GM21723 (cell line): ENCODE measurements around the gene GLUL.
"Not testable (repeated sequence)": the region's sequence is repeated elsewhere in the genome, so short reads cannot be mapped to it uniquely, and the experiment has no call there.

Source experiments
- ATAC-seq: cut with Tn5 transposase; IDR thresholded peaks from one replicate; pipeline ENCODE4 v1.9.1; 2021; ENCODE audit warnings: mild to moderate bottlenecking, moderate library complexity; ENCODE audit not compliant: unreplicated experiment

The GLUL gene

DNA sequence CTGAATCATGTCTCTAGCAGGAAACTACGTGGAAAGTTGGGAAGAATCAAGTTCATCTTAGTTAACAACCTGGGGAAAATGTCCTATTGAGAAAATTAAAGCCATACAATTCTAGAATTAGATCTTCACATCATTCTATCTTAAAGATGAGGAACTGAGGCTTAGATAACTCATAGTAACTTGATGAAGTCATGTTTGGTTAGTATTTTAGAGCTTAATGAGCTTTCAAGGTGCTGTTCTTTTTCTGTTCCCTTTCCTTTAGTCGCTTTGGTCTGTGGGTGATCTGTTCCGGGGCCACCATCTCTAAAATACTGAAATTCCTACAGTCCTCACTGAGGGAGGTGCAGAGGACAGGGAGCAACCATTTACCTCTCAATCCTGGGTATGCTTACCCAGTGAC is 4.3 kb upstream of the GLUL start:
- ATAC-seq: no peak

DNA sequence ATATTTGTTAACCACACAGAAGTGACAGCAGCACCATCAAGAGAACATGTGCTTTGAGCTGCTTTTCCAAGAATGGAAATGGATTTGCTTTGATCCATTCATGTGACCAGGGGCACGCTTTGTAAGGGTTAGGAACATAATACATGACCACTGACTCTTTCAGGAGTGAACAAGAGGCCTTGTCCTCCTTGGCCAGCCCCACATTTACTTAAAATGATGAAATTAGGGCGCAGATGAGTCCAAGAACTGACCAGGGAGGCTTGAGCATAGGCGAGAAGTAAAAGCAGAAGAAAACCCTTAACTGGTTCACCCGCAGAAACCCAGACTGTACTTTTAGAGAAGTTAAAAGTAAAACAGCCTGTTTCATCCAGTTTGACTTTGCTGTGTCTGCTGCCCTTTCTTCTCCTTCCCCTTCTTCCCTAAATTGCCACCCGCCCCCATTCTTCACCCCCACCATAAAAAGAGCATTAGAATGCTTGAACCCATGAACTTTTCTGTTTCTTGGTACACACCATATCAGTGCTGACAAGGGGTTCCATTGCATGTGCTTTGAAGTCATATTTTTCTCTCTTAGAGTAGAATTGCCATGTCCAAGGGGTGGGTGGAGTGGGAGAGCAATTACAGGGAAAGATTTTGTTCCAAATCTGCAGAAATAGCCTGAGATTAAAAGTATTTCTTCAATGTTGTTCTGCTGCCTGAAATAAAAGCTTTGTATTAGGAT is 2.6 kb upstream of the GLUL start:
- ATAC-seq: no peak

DNA sequence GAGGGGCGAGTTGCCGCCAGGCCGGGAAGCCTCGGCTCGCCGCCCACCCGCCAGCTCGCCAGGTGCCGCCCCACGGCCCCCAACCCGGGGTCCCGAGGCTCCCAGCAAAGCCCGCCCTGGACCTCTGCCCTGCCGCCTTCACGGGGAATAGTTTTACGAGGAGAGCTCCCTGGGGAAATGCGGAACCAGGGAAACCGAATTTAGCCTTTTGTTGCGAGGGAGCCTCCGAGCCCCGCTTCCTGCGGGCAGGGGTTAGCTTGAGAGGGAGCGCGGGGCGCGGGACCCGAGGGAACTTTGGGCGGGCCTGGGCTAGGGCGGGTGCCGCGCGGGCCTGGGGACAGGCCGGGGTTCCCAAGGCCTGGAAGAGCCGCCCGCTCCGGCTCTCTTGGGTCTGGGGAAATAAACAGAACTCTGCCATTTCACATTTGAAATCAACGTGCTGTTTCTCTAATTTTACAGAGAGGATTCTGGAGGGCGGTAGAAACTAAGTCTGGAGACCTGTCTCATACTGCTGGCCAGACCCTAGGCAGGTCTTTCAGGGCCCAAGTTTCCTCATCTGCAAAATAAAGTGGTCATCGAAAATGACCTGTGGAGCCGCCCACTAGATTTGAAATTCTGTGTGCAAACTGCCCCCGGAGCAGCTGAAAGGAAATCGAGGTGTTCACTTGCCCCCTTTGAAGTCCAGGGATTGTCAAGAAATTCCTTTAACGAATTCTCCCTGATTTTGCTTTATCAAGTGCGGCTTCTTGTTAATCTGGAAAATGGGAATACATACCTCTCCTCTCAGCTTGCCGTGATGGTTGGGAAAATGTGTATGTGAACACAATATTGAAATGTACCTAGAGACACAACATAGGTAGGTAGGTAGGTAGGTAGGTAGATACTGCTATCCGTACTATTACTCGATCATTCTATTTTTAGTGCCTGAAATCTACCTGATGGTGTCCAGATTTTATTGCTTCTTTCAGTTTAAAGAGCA is 749 bp upstream of the GLUL start:
- peak; percentile 12 for ATAC-seq

DNA sequence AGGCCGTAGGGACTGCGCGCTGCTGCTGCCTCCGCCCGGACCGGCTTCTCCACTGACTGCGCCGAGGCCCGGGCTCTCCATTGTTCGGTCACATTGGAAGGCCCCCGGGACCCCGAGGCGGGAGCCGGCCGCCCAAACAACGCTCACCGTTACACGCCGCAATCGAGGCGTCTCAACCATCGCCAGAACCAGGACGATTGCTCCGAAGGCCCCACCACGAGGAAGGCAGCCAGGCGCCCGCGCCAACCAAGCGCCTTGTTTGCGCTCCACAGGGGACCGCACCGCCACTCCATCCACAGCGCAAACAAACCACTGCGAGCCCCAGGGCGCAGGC is 595 bp downstream of the GLUL start:
- ATAC-seq: no peak

DNA sequence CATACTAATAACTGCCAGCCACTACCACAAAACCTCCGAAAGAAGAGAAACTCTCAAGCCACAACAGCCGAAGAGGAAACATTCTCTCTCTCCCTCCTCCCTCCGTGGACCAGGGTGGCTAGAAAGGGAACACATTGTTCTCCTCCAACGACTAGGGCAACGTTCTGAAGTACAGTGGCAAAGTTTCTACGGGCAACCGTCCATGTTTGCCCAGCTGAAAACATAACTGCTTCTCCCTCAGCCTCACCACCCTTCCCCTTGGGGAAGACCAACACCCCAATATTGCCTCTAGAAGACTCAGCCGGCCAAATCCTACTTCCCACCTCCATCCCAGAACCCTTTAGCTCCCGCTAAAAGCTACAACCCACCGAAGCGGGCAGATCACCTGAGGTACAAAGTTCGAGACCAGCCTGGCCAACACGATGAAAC is 2.0 kb downstream of the GLUL start:
- ATAC-seq: no peak

DNA sequence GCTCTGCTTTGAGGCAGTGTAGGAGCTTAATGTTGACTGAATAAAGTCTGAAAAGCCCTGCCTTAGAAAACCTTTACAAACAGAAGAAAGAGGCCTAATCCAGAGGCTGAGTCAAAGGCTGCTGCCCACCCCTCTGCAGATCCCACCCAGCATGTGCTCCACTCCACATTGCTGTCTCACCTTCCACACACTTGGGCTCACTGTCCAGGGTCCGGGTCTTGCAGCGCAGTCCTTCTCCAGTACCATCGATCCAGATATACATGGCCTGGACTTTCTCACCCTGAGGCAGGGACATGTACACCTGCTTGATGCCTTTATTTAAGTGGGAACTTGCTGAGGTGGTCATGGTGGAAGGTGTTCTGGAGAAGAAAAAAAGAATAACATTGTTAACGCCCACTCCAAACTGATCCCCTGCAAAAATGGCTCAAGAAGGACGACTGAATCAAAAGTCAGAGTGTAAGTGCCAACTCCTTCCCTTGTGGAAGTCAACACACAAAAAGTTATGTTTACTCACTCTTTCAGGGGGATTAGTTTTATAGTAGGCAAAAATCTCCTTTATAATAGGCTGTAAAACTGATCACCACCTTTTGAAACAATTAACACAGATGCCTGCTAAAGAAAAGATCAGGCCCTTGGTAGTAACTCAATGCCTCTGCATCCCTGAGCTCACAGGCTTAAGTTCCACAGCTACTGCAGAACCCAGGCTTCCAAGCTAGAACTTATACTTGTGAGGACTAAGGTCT is 3.0 kb downstream of the GLUL start:
- no peak for ATAC-seq

DNA sequence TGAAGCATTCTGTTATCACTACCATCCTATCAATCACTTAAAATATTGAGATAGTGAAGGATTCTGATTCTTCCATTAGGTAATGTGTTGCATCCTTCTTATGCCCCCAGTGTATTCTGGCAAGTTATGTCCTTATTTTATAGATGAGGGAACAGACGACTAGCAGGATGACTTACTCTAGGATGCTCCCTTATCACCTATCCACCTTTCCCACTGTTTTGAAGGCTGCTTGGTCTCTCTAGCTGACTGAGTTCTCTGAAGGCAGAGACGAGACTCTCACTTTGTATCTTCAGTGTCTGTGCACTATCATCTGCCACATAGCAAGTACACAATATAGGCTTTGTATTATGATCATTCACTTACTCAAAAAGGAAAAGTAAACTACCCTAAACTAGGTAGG is 4.0 kb downstream of the GLUL start:
- no peak for ATAC-seq

DNA sequence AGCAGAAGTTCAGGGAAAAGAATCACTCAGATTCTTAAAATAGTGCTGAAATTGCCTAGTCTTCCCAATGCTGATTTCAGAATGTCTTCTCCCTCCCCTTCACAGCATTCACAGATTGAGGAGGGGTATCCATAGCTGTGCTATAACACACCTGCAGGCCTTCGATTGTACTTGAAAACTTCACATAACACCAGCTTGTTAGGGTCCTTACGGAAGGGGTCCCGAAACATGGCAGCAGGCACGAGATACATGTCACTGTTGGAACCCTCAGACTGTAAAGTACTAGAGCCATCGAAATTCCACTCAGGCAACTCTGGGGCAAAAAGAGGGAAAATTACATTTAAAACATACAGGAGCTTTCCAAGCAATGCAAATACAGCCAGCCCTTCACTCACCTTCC is 4.6 kb downstream of the GLUL start:
- ATAC-seq: no peak

DNA sequence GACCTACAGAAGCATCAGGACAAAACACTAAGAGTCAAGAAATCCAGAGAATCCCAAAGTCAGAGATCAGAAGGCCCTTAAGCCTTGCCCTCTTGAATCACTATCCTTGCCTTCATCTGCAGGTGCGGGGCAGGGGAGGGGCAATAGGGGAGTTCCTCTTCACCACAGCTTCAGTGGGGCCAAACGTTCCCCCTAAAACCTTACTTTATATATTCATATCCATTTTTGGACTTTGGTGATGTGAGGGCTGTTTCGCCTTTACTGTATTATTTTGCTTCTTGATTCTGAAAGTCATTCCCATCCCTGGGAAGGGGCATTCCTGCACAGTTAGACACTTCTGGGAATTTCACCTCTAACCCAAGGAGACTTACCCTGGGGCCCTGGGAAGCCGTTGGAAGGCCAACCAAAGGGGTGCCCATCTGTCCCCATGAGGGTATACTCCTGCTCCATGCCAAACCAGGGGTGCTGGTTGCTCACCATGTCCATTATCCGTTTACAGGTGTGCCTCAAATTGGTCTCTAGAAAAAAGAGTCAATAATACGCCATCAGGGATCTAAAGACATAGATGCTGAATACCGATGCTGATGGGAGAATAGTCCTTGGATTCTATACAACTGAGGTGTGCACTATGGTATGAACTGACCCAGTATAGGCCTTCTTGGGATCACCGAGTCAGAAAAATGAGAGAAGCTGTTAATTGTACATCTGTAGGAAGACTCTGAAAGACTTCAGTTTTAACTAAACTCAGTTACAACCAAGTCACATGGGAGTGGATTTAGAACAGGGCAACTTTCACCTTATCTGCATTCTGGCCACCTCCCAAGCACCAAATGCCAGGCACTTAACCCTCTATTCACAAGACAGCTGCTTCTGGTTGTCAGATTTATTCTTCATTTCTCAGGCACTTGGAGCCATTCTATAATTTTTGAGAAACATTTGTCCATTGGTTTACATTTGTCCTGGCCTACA is 5.4 kb downstream of the GLUL start:
- no peak for ATAC-seq

DNA sequence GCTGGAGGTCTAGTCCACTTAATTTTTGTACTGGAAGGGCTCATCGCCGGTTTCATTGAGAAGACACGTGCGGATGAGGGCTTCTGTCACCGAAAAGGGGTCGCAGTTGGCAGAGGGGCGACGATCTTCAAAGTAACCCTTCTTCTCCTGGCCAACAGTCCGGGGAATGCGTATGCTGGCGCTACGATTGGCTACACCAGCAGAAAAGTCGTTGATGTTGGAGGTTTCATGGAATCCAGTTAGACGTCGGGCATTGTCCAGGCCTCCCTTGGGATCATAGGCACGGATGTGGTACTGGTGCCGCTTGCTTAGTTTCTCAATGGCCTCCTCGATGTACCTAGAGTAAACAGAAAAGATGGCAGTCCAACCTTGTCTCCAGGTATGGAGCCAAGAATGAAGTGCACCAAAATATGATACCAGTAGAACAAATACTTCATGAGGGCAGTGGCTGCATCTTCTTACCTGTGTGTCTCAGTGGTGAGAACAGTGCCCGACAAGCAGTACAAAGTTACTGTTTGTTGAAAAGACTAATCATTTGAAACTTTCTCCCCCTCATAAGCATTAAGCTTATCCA is 7.1 kb downstream of the GLUL start:
- ATAC-seq: no peak

DNA sequence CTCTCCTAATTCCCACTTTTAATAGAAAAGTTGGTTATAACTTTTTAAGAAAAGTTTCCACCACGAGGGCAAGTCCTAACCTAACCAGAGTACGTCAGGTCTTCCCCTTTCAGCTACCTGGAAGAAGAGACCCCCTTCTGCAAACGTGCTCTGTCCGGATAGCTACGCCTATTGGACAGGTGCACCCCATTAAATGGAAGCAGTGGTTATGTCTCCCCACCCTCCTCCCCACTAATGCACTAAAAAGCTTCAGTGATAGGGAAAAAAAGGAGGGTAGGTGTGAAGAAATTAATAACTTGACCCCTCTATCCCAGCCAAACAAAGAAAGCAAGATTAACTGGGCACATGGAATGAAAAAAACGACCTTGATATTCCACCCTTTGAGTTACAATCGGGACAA is 7.7 kb downstream of the GLUL start:
- ATAC-seq: no peak

DNA sequence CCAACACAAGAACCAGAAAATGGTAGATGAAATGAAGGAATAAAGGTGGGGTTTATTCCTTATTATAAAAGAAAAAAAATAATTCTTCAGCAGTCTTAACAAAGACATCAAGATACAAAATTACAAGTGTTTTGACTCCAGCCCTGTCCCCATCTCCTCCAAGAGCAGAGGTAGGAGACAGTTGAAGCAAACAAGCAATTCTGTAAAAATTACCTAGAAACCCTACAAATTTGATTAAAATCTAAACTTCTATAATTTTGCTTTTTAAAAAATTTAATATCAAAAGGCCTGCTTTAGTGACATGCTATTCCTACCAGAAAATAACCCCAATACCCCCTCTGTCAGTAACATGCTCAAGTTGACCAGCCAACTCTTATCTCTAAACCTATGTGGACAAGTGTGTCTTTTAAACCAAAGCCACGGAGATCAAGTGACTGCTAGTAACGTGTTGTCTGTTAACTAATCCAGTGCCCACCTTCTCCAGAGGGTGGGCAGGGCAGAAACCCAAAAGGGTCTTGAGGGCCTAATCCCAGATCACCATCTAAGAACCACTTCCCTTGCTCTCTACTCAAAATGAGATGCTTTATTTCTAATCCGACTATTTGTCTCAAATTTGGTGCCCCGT is 8.4 kb downstream of the GLUL start:
- no peak for ATAC-seq

DNA sequence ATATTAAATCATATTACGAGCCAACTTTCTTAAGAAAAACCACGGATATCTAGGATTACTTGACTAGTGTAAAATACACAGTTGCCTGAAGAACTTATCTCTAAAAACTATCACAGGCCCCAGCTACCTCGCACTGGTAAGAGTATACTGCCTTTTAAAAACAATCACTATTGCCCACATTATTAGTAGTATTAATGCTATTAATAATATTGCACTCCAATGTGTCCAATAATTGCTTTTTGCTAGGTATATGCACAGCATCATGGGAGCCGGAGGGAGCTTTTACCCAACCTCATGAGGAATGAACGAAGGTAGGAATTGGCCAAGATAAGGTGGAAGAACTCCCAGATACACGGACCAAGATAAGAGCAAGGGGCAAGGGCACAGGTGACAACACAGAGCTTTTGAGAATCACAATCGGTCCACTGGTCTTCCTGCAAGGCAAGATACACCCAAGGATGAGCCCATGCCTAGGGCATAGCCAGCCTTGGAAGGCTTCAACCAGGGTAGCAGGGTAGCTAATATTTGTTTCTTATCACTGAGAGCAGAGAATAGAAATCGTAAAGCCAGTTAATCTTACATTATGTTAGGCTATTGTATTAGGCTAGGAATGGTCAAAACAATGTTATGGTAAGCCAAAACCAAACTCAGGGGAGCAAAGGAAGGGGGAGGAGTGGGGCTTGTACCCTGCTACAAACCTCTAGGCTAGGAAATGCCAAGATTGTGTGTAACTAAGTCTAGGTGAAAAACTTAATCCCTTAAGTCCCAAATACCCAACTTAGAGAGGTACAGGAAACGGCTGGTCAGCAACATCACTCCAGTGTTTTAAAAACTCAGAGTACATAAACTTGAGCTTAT is 9.4 kb downstream of the GLUL start:
- ATAC-seq: no peak

DNA sequence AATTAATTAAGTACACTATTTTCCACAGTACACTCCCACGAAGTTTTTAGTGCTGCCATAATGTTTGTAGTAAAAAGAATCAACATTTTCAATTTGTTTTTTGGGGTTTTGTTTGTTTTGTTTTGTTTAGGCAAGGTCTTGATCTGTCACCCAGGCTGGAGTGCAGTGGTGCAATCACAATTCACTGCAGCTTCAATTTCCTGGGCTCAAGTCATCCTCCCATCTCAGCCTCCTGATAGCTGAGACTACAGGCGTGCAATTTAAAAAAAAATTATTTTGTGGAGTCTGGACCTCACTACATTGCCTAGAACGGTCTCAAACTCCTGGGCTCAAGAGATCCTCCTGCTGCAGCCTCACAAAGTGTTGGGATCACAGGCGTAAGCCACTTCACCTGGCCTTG is 11.4 kb downstream of the GLUL start:
- ATAC-seq: no peak

DNA sequence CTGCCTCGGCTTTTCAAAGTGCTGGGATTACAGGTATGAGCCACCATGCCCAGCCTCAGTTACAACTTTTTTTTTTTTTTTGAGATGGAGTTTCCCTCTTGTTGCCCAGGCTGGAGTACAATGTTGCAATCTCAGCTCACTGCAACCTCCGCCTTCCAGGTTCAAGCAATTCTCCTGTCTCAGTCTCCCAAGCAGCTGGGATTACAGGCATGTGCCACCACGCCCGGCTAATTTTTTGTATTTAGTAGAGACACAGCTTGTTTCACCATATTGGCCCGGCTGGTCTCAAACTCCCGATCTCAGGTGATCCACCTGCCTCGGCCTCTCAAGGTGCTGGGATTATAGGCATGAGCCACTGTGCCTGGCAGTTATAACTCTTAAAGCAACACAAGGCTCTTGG is 11.8 kb downstream of the GLUL start:
- not testable (repeated sequence) for ATAC-seq

DNA sequence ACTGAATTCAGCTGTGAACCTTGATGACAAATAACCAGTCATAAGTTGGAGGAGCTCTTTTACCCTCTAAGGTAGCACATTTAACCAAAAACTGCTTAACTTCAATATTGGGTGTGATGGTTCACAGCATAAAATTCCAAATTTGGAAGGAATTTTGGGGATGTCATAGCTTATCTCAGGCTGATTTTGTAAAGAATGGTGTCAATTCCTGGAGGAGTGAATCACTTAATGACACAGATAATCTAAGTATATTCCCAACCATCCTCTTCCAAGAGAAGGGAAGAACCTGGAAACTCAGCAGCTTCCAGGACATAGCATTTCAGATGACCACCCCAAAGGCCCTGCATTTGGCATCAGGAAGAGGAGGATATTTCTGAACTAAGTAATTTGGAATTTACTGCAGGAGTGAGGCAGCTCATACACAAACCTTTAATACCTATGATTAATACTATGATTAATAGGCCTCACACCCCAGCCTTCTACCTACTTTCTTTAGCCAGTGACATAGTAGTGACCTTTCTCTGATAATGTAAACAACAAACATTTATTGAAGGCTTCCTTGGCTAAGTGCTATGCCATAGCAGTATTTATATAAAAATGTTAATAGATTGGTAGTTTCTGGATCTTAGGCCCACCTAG is 14.5 kb downstream of the GLUL start:
- no peak for ATAC-seq

DNA sequence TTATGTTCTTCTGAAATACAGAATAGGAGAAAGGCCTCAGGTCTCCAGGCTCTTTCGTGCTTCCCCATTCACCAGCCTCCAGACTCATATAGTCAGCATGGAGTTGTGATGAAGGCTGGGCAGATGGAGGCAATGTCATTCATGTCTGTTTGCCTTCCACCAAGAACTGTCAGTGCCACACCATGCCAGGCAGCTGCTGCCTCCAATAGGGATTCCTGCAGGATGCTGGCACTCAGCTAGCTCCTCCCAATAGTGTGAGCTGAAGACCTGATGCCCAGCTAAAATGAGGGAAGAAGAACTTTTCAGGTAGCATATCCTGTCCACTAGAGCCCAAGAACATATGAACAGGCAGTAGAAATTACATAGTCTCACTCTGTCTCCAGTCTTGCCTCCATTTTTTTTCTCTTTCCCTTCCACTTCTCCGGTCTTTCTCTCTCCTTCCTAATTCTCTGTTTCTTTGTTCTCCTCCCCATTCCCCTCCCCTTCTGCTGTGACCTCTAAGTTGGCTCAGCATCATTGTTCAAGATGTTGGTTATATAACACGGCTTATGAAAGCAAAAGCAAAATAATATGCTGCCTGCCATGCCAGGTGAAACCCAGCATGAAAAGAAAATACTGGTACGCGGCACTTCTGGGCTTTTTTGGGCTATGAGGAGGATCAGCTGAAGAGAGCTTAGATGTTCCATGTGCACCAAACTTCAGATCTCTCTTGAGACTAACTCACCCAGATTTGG is 17.3 kb downstream of the GLUL start:
- ATAC-seq: no peak

DNA sequence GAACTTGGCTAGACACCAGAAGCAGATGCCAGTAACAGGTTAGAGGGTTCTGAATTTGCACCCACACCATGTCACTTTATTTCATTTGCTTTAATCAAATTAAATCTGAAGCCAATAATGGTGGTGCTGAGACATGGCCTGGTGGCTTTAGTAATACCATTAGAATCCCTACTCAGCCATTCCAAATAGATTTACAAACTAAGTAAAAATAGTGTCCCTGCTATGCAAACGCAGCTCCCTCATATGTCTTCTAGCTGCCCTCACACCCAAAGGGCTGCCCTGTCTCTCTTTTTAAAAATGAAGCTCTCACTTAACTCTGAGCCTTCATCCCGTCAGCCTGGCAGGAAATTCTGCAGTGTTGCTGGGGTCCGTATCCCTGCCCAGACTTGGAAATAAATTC is 21.1 kb downstream of the GLUL start:
- ATAC-seq: no peak
